Astrocyte of the cerebellum (primary cell): ENCODE data around the gene KIF2B.

ENCODE experiments used
- DNase-seq: peaks from one replicate; pipeline ENCODE4 v3.0.0-alpha.2; 2011; ENCODE audit warnings: low read depth
- H3K4me3 ChIP-seq: 2 replicates; pipeline ENCODE4 v1.5.1; 2011; ENCODE audit warnings: mild to moderate bottlenecking, low read depth, low read length, moderate library complexity
- in situ Hi-C: cut with HindIII; loops from 2 replicates; pipeline ENCODE4 v1.10.0; 2017; ENCODE audit warnings: low sequenced_read_pairs
- TF ChIP-seq, protein P1 (sequence below): IDR thresholded peaks from 2 replicates; pipeline ENCODE4 v1.5.1; 2012; ENCODE audit warnings: low read length, low read depth, moderate library complexity, mild to moderate bottlenecking; ENCODE audit errors: missing control alignments

Gene KIF2B, protein sequence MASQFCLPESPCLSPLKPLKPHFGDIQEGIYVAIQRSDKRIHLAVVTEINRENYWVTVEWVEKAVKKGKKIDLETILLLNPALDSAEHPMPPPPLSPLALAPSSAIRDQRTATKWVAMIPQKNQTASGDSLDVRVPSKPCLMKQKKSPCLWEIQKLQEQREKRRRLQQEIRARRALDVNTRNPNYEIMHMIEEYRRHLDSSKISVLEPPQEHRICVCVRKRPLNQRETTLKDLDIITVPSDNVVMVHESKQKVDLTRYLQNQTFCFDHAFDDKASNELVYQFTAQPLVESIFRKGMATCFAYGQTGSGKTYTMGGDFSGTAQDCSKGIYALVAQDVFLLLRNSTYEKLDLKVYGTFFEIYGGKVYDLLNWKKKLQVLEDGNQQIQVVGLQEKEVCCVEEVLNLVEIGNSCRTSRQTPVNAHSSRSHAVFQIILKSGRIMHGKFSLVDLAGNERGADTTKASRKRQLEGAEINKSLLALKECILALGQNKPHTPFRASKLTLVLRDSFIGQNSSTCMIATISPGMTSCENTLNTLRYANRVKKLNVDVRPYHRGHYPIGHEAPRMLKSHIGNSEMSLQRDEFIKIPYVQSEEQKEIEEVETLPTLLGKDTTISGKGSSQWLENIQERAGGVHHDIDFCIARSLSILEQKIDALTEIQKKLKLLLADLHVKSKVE

DNA sequence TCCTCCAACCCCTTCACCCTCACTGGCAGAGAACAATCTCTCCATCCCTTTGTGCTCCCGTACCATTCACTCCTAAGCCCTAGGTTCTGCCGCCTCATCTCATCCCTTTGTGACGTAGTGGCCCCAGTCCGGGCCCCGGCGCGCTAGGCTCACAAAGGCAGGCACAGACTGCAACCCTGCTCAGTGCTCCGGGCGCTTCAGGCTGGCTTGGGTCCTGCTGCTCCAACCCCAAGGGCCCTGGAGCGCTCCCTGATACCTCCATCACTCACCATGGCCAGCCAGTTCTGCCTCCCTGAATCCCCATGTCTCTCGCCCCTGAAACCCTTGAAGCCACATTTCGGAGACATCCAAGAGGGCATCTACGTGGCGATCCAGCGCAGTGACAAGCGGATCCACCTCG, at the start of gene KIF2B:
KIF2B (plus strand) TSS at position 164 of the 400 bp plus-strand sequence; CDS start at position 271, 107 bp downstream.
- no peak for DNase-seq
- TF ChIP-seq, protein P1, sequence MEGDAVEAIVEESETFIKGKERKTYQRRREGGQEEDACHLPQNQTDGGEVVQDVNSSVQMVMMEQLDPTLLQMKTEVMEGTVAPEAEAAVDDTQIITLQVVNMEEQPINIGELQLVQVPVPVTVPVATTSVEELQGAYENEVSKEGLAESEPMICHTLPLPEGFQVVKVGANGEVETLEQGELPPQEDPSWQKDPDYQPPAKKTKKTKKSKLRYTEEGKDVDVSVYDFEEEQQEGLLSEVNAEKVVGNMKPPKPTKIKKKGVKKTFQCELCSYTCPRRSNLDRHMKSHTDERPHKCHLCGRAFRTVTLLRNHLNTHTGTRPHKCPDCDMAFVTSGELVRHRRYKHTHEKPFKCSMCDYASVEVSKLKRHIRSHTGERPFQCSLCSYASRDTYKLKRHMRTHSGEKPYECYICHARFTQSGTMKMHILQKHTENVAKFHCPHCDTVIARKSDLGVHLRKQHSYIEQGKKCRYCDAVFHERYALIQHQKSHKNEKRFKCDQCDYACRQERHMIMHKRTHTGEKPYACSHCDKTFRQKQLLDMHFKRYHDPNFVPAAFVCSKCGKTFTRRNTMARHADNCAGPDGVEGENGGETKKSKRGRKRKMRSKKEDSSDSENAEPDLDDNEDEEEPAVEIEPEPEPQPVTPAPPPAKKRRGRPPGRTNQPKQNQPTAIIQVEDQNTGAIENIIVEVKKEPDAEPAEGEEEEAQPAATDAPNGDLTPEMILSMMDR: no peak
- in situ Hi-C loops: no loop called here
- H3K4me3 ChIP-seq: no peak within 1 kb of the TSS

DNA sequence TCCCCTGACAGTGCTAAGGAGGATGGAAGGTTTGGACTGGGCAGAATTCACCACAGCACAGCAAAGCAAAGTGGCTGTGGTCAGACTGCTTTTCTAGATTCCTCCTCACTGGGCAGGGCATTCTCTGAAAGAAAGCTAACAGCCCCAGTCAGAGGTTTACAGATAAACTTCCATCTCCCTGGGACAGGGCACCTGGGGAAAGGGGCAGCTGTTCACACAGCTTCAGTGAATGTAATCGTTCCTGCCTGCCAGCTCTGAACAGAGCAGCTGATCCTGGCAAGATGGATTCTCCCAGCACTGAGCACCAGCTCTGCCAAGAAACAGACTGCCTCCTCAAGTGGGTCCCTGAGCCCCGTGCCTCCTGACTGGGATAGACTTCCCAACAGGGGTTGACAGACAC, 42.4 kb upstream of the KIF2B start:
- TF ChIP-seq, protein P1: no peak
- DNase-seq: no peak
- in situ Hi-C loops: no loop called here
- H3K4me3 ChIP-seq: no peak overlapping the region

DNA sequence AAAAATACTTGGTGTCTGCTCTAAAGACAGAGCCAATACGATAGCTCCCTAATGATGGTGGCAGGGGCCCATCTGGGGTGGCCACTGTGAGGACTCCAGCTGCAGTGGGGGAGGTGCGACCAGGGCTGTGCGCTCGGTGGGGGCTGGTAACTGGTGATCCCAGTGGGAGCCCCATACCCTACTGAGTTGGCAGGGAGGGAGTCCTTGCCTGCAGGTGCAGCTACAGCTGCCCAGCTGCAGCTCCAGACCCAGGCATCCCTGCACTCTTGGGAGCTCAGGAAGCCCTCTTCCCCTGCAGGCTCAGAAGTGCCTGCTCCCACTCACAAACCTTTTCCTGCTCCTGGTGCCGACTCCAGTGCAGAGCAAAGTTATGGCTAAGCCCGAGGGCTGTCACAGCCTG, 31.2 kb upstream of the KIF2B start:
- TF ChIP-seq, protein P1: no peak
- H3K4me3 ChIP-seq: no peak overlapping the region
- in situ Hi-C loops: no loop called here
- no peak for DNase-seq

DNA sequence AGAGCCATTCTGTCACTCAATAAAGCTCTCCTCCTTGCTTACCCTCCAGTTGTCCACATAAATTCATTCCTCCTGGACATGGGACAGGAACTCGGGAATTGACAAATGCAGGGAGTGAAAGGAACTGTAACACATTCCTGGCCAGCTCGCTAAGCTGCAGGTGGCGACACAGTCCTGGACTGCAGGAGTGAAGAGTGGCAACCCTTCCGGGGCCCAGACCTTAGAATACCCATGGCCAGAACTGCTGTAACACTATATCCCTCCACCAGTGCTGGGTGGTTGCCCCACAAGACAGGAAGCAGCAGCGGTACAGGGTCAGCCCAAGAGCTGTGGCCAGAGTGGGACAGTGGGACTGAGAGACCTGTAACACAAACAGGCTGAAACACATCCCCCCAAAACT, 30.3 kb upstream of the KIF2B start:
- no peak for DNase-seq
- TF ChIP-seq, protein P1: no peak
- in situ Hi-C loops: no loop called here
- H3K4me3 ChIP-seq: no peak overlapping the region

DNA sequence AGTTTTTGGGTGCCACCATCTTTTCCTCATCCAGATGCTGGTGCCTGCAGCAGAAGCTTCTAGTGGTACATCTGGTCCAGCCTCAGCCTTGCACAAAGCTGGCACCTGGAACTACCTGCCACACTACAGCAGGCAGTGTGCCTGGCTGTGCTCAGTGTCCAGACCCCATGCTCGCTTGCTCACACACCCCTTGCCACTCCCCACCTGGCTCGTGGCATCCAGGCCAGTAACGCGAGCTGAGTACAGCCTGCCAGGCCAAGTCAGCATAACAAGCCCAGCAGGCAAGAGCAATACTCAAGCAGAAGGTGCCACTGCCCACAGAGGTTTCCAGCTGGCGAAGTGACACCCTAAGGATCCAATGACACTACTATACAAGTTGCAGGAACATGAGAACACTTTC, 29.7 kb upstream of the KIF2B start:
- H3K4me3 ChIP-seq: no peak overlapping the region
- TF ChIP-seq, protein P1: no peak
- in situ Hi-C loops: no loop called here
- DNase-seq: no peak

DNA sequence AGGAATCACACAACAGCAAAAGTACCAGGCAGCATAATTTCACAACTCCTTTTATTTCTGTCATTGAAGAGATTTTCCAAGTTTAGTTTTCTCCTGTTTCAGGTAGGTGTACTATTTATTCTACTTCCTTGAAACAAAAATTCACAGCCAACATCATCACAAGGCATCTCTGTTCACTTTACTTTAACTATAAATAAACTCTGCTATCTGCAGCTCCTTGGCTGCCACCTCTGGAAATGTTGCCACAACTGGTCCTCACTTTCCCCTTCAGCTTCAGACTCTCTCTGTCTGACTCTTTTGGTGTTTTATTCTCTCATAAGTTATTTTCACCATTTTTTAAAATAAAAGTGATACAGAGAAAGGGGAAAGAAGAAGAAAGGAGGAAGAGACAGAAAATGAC, 27.9 kb upstream of the KIF2B start:
- TF ChIP-seq, protein P1: no peak
- H3K4me3 ChIP-seq: no peak overlapping the region
- no peak for DNase-seq
- in situ Hi-C loops: no loop called here
